ENCODE measurements around the gene CFTR. TPM values are rescaled to one million over a fixed set of nuclear protein-coding genes. Genes with fewer than 3 reads are reported as not detected.

Gene CFTR
- polyA plus RNA-seq, 2 of the 4 experiments (the other 2 are of a cell fraction), result 0.13 to 0.31 TPM

DNA sequence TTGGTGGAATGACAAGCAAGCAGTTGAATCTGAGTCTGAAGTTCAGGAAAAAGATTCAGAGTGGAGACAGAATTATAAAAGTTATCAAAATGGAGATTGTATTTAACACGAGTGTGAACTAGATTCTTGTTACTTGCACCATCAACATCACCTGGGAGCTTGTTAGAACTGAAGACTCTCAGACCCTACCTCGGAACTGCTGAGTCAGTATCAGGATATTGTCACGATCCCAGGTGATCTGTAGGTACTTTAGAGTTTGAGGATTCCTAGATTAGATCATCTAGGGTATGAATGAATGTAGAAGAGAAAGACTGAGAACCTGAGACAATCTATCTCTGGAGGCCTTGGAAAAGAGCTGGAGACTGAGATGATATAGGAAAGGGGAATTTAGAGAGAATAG is 199.3 kb downstream of the CFTR start:
- H3K4me3 ChIP-seq, result no peak overlapping the region
- ChIA-PET POLR2A (no interaction called here), CTCF (interaction anchor here (1.1 kb wide), 1 partner anchor 11 kb away, joined by 3 read pairs; no protein-coding TSS in a partner anchor)
- TF ChIP-seq EP300 (IDR thresholded peaks at IDR 0.05), result no peak
- TF ChIP-seq MAFK (IDR thresholded peaks at IDR 0.05; ENCODE audit: partially characterized antibody), result peak; percentile 66
- no peak overlapping the region for H3K4me2 ChIP-seq
- no peaks in the 10 kb centered on the region for H3K9me3 ChIP-seq
- H3K27ac ChIP-seq, result peak overlapping the region in 1 of 2 experiments; percentile 42; a peak in 2 of 6 replicates
- no peak for FAIRE-seq
- ATAC-seq, result no peak
- peaks cover 39% of the 10 kb centered on the region for H3K4me1 ChIP-seq
- DNase-seq (ENCODE audit: low read depth in 1 of 2, low spot score in 1 of 2), result no peak
- 60% methylated on average over 3 of the region's 3 CpGs for WGBS (ENCODE audit: missing lambda C conversion rate)

DNA sequence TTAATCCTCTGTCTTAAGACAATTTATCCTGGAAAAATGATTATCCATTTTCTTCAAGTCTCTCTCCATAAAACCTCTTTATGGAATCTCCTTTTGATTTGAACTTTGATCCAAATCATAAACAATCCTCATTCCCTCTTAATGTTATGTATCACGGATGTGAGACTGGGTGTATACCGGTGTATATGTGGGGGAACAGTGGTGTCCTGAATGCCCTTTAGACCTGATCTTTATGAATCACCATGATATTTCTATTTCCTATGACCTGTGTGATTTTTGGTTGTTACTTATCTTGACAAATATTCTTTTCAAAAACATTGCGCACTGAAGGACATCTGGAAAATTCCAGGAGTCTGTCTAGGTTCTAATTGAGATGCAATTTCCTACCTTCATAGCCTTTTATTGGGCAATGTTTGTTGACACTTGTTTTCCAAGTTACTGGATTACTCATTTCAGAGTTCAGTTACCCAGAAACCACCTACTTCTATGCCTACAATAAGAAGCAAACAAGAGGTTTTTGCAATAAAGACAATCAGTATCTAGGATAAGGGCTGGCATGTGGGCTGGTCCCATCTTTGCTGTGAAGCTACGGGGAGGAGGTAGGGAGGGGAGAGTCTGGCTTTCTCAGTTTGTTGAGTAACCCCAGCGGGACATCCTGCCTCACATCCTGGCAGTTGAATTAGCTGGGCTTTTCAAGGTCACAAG is 203.0 kb downstream of the CFTR start:
- peak overlapping the region; percentile 68 for H3K4me2 ChIP-seq
- H3K27ac ChIP-seq, result peak overlapping the region; percentile 75 to 79
- ATAC-seq (peak; percentile 96 to 97), DNase-seq (ENCODE audit: low read depth in 1 of 2, low spot score in 1 of 2) (peak; percentile 32 to 86), FAIRE-seq (no peak)
- peaks cover 37% of the 10 kb centered on the region for H3K4me1 ChIP-seq
- 8% methylated on average over 5 of the region's 5 CpGs for WGBS (ENCODE audit: missing lambda C conversion rate)
- no peak overlapping the region for H3K4me3 ChIP-seq
- ChIA-PET CTCF (interaction anchor here (0.6 kb wide), 1 partner anchor 105 kb away, joined by 3 read pairs; no protein-coding TSS in a partner anchor), POLR2A (interaction anchor here (0.6 kb wide), 1 partner anchor 258 kb away, joined by 6 read pairs; no protein-coding TSS in a partner anchor)
- peak in 1 of 2 experiments; percentile 45; a peak in 2 of 5 replicates for TF ChIP-seq RAD21 (conservative IDR thresholded peaks at IDR 0.05 in 1 of 2, IDR thresholded peaks at IDR 0.05 in 1 of 2)
- TF ChIP-seq RFX5 (IDR thresholded peaks at IDR 0.05), result no peak
- TF ChIP-seq CEBPB (IDR thresholded peaks at IDR 0.05), result peak; percentile 91 to 94
- TF ChIP-seq RNF2 (IDR thresholded peaks at IDR 0.05; ENCODE audit: borderline replicate concordance, low read depth), result no peak
- no peak for TF ChIP-seq RARB (CRISPR knock-in tag; IDR thresholded peaks at IDR 0.05)
- TF ChIP-seq, protein P1, sequence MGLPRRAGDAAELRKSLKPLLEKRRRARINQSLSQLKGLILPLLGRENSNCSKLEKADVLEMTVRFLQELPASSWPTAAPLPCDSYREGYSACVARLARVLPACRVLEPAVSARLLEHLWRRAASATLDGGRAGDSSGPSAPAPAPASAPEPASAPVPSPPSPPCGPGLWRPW (IDR thresholded peaks at IDR 0.05), result peak; percentile 53; the same call in 1 of the 2 replicates
- TF ChIP-seq HDAC2 (IDR thresholded peaks at IDR 0.05), result no peak
- TF ChIP-seq SMC3 (IDR thresholded peaks at IDR 0.05), result peak; percentile 25; the same call in 1 of the 3 replicates
- TF ChIP-seq POLR2A (IDR thresholded peaks at IDR 0.05; ENCODE audit: low read length), result no peak
- TF ChIP-seq MYC (IDR thresholded peaks at IDR 0.05; ENCODE audit: borderline replicate concordance, low read length), result 0 out of 2 replicates have a peak, but pooled peaks have one; percentile 3
- TF ChIP-seq JUN (IDR thresholded peaks at IDR 0.05), result peak; percentile 77 to 78; a peak in 3 of 5 replicates
- TF ChIP-seq, protein P2, sequence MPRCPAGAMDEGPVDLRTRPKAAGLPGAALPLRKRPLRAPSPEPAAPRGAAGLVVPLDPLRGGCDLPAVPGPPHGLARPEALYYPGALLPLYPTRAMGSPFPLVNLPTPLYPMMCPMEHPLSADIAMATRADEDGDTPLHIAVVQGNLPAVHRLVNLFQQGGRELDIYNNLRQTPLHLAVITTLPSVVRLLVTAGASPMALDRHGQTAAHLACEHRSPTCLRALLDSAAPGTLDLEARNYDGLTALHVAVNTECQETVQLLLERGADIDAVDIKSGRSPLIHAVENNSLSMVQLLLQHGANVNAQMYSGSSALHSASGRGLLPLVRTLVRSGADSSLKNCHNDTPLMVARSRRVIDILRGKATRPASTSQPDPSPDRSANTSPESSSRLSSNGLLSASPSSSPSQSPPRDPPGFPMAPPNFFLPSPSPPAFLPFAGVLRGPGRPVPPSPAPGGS (IDR thresholded peaks at IDR 0.05), result peak; percentile 85; the same call in 2 of the 3 replicates
- no peak for TF ChIP-seq EHF (CRISPR knock-in tag; IDR thresholded peaks at IDR 0.05)
- peak; percentile 54; the same call in 1 of the 2 replicates for TF ChIP-seq FOSL2 (IDR thresholded peaks at IDR 0.05)
- peak; percentile 90 for TF ChIP-seq FOSL2 (CRISPR knock-in tag; IDR thresholded peaks at IDR 0.05)
- TF ChIP-seq KDM5A (IDR thresholded peaks at IDR 0.05), result no peak
- peak; percentile 81 for TF ChIP-seq JUNB (IDR thresholded peaks at IDR 0.05)
- TF ChIP-seq ESRRA (IDR thresholded peaks at IDR 0.05; ENCODE audit: borderline replicate concordance, low read length), result peak; percentile 12; the same call in 1 of the 2 replicates
- no peak for TF ChIP-seq TFCP2L1 (CRISPR knock-in tag; IDR thresholded peaks at IDR 0.05)
- peak; percentile 66 for TF ChIP-seq GATA3 (IDR thresholded peaks at IDR 0.05; ENCODE audit: borderline replicate concordance)
- TF ChIP-seq, protein P3, sequence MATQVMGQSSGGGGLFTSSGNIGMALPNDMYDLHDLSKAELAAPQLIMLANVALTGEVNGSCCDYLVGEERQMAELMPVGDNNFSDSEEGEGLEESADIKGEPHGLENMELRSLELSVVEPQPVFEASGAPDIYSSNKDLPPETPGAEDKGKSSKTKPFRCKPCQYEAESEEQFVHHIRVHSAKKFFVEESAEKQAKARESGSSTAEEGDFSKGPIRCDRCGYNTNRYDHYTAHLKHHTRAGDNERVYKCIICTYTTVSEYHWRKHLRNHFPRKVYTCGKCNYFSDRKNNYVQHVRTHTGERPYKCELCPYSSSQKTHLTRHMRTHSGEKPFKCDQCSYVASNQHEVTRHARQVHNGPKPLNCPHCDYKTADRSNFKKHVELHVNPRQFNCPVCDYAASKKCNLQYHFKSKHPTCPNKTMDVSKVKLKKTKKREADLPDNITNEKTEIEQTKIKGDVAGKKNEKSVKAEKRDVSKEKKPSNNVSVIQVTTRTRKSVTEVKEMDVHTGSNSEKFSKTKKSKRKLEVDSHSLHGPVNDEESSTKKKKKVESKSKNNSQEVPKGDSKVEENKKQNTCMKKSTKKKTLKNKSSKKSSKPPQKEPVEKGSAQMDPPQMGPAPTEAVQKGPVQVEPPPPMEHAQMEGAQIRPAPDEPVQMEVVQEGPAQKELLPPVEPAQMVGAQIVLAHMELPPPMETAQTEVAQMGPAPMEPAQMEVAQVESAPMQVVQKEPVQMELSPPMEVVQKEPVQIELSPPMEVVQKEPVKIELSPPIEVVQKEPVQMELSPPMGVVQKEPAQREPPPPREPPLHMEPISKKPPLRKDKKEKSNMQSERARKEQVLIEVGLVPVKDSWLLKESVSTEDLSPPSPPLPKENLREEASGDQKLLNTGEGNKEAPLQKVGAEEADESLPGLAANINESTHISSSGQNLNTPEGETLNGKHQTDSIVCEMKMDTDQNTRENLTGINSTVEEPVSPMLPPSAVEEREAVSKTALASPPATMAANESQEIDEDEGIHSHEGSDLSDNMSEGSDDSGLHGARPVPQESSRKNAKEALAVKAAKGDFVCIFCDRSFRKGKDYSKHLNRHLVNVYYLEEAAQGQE (IDR thresholded peaks at IDR 0.05), result no peak
- TF ChIP-seq, protein P4, sequence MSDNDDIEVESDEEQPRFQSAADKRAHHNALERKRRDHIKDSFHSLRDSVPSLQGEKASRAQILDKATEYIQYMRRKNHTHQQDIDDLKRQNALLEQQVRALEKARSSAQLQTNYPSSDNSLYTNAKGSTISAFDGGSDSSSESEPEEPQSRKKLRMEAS (IDR thresholded peaks at IDR 0.05), result peak; percentile 54; the same call in 1 of the 2 replicates
- no peak for TF ChIP-seq ZNF302 (CRISPR knock-in tag; IDR thresholded peaks at IDR 0.05)
- TF ChIP-seq PHF8 (IDR thresholded peaks at IDR 0.05; ENCODE audit: borderline replicate concordance, low read depth), result no peak
- TF ChIP-seq MAZ (IDR thresholded peaks at IDR 0.05; ENCODE audit: borderline replicate concordance, low read depth, low read length), result no peak
- TF ChIP-seq EP300 (IDR thresholded peaks at IDR 0.05), result peak; percentile 79 to 82; a peak in 4 of 5 replicates
- no peaks in the 10 kb centered on the region for H3K9me3 ChIP-seq
